ENCODE measurements around the gene FAM234A. TPM values are rescaled to one million over a fixed set of nuclear protein-coding genes. Genes with fewer than 3 reads are reported as not detected.

FAM234A gene
- total RNA-seq, 1 experiment from 2014 or later, result 121 TPM

GRCh38 chr16:306911-307370, 72.3 kb downstream of the FAM234A start:
- no peak for DNase-seq (ENCODE audit: low read depth, low spot score)
- ChIA-PET CTCF (no interaction called here), POLR2A (no interaction called here)
- TF ChIP-seq, protein P1, sequence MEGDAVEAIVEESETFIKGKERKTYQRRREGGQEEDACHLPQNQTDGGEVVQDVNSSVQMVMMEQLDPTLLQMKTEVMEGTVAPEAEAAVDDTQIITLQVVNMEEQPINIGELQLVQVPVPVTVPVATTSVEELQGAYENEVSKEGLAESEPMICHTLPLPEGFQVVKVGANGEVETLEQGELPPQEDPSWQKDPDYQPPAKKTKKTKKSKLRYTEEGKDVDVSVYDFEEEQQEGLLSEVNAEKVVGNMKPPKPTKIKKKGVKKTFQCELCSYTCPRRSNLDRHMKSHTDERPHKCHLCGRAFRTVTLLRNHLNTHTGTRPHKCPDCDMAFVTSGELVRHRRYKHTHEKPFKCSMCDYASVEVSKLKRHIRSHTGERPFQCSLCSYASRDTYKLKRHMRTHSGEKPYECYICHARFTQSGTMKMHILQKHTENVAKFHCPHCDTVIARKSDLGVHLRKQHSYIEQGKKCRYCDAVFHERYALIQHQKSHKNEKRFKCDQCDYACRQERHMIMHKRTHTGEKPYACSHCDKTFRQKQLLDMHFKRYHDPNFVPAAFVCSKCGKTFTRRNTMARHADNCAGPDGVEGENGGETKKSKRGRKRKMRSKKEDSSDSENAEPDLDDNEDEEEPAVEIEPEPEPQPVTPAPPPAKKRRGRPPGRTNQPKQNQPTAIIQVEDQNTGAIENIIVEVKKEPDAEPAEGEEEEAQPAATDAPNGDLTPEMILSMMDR (IDR thresholded peaks at IDR 0.05), result no peak
- TF ChIP-seq POLR2AphosphoS5 (IDR thresholded peaks at IDR 0.05; ENCODE audit: low read depth, low read length) (no peak), SIN3A (IDR thresholded peaks at IDR 0.05; ENCODE audit: borderline replicate concordance, insufficient read depth, low read depth, low read length) (no peak), TCF7L2 (IDR thresholded peaks at IDR 0.05; ENCODE audit: low read depth, low read length) (no peak)
- TF ChIP-seq, protein P2, sequence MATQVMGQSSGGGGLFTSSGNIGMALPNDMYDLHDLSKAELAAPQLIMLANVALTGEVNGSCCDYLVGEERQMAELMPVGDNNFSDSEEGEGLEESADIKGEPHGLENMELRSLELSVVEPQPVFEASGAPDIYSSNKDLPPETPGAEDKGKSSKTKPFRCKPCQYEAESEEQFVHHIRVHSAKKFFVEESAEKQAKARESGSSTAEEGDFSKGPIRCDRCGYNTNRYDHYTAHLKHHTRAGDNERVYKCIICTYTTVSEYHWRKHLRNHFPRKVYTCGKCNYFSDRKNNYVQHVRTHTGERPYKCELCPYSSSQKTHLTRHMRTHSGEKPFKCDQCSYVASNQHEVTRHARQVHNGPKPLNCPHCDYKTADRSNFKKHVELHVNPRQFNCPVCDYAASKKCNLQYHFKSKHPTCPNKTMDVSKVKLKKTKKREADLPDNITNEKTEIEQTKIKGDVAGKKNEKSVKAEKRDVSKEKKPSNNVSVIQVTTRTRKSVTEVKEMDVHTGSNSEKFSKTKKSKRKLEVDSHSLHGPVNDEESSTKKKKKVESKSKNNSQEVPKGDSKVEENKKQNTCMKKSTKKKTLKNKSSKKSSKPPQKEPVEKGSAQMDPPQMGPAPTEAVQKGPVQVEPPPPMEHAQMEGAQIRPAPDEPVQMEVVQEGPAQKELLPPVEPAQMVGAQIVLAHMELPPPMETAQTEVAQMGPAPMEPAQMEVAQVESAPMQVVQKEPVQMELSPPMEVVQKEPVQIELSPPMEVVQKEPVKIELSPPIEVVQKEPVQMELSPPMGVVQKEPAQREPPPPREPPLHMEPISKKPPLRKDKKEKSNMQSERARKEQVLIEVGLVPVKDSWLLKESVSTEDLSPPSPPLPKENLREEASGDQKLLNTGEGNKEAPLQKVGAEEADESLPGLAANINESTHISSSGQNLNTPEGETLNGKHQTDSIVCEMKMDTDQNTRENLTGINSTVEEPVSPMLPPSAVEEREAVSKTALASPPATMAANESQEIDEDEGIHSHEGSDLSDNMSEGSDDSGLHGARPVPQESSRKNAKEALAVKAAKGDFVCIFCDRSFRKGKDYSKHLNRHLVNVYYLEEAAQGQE (IDR thresholded peaks at IDR 0.05; ENCODE audit: insufficient read depth in 1 of 2, low read depth in 2 of 2, low read length in 1 of 2), result no peak
- no peaks in the 10 kb centered on the region for H3K4me1 ChIP-seq (ENCODE audit: control insufficient read depth, insufficient read depth, low read length)
- H3K36me3 ChIP-seq (ENCODE audit: control insufficient read depth, insufficient read depth, low read length), result no peaks in the 10 kb centered on the region
- in situ Hi-C loops (cut with HindIII; ENCODE audit: low pct_unique_long_range_greater_than_20kb, low sequenced_read_pairs) (no loop called here), intact Hi-C loops (cut with micrococcal nuclease; ENCODE audit: unreplicated experiment) (no loop called here)
- no TSS peak for BruUV-seq (replicated peaks)
- no peaks in the 10 kb centered on the region for H3K27me3 ChIP-seq (ENCODE audit: control insufficient read depth, insufficient read depth, low read length)
- H3K9me3 ChIP-seq (ENCODE audit: control insufficient read depth, insufficient read depth, low read depth, low read length), result no peaks in the 10 kb centered on the region
- ATAC-seq, result no peak
- H3K27ac ChIP-seq (ENCODE audit: low read length), result no peak overlapping the region
- H3K4me3 ChIP-seq (ENCODE audit: low read depth in 2 of 2, low read length in 2 of 2), result no peak overlapping the region

- H3K9me3 ChIP-seq (ENCODE audit: control insufficient read depth, insufficient read depth, low read depth, low read length), result no peaks in the 10 kb centered on the region
- ChIA-PET CTCF (no interaction called here), POLR2A (interaction anchor here (0.5 kb wide), 1 partner anchor 61 kb away, joined by 12 read pairs; no protein-coding TSS in a partner anchor)
- no peak overlapping the region for H3K4me3 ChIP-seq (ENCODE audit: low read depth in 2 of 2, low read length in 2 of 2)
- DNase-seq (ENCODE audit: low read depth, low spot score), result no peak
- no TSS peak for BruUV-seq (replicated peaks)
- intact Hi-C loops (cut with micrococcal nuclease; ENCODE audit: unreplicated experiment) (no loop called here), in situ Hi-C loops (cut with HindIII; ENCODE audit: low pct_unique_long_range_greater_than_20kb, low sequenced_read_pairs) (no loop called here)
- H3K4me1 ChIP-seq (ENCODE audit: control insufficient read depth, insufficient read depth, low read length), result no peaks in the 10 kb centered on the region
- no peak overlapping the region for H3K27ac ChIP-seq (ENCODE audit: low read length)
- H3K36me3 ChIP-seq (ENCODE audit: control insufficient read depth, insufficient read depth, low read length), result no peaks in the 10 kb centered on the region; the same call in 1 of the 2 replicates
- no peak for ATAC-seq
- no peaks in the 10 kb centered on the region for H3K27me3 ChIP-seq (ENCODE audit: control insufficient read depth, insufficient read depth, low read length)
- TF ChIP-seq POLR2AphosphoS5 (IDR thresholded peaks at IDR 0.05; ENCODE audit: low read depth, low read length) (no peak), TCF7L2 (IDR thresholded peaks at IDR 0.05; ENCODE audit: low read depth, low read length) (no peak), SIN3A (IDR thresholded peaks at IDR 0.05; ENCODE audit: borderline replicate concordance, insufficient read depth, low read depth, low read length) (no peak)
- TF ChIP-seq, protein P2 (IDR thresholded peaks at IDR 0.05; ENCODE audit: insufficient read depth in 1 of 2, low read depth in 2 of 2, low read length in 1 of 2), result no peak
- TF ChIP-seq, protein P1 (IDR thresholded peaks at IDR 0.05), result no peak
Observed at GRCh38 chr16:307691-308312, 73.2 kb downstream of the FAM234A start.
